ENCODE data around the gene FBLN1. TPM values are rescaled to one million over a fixed set of nuclear protein-coding genes. Genes with fewer than 3 reads are reported as not detected.

The FBLN1 gene
- total and polyA plus RNA-seq, 2 of the 8 experiments (the other 6 are each of a cell fraction or from before 2014, with no cell fraction given) = 159 to 168 TPM

- Histone ChIP-seq H3K27me3 (replicated peaks in 1 of 4; ENCODE audit: control insufficient read depth in 3 of 4, extremely low read depth in 1 of 4, insufficient read depth in 3 of 4, low read length in 3 of 4) (no peaks in the 10 kb centered on the region), H2BK120ac (replicated peaks; ENCODE audit: low read depth, low read length) (no peak overlapping the region), H3K4ac (replicated peaks; ENCODE audit: insufficient read length, low read depth, low read length) (no peak overlapping the region), H2AFZ (ENCODE audit: low read length) (no peak overlapping the region), H2BK5ac (ENCODE audit: low read depth, low read length) (no peak overlapping the region), H4K91ac (replicated peaks; ENCODE audit: insufficient read length, low read length) (no peak overlapping the region), H2BK12ac (ENCODE audit: low read depth, low read length) (no peak overlapping the region), H3K27ac (ENCODE audit: low read depth, low read length) (no peak overlapping the region), H4K5ac (ENCODE audit: insufficient read length, low read depth, low read length) (no peak overlapping the region), H3K4me2 (ENCODE audit: insufficient read depth in 1 of 2, low read depth in 2 of 2, low read length in 2 of 2) (no peak overlapping the region), H3K4me1 (replicated peaks in 1 of 4; ENCODE audit: control insufficient read depth in 3 of 4, insufficient read depth in 4 of 4, low read length in 3 of 4) (peaks cover 0 to 14% (median 7%) of the 10 kb centered on the region in 4 experiments; a peak in 5 of 7 replicates), H3K14ac (ENCODE audit: insufficient read length) (no peak overlapping the region), H3K9me3 (ENCODE audit: insufficient read depth in 2 of 2, low read depth in 1 of 2, low read length in 1 of 2) (no peaks in the 10 kb centered on the region), H3K36me3 (ENCODE audit: control insufficient read depth in 2 of 4, insufficient read depth in 4 of 4, low read length in 3 of 4) (no peaks in the 10 kb centered on the region), H3K56ac (replicated peaks; ENCODE audit: insufficient read length, low read depth, low read length) (no peak overlapping the region), H2AK5ac (ENCODE audit: low read depth, low read length) (no peak overlapping the region), H2BK15ac (ENCODE audit: low read length) (no peak overlapping the region), H3K9ac (replicated peaks in 1 of 4; ENCODE audit: extremely low read depth in 1 of 4, low read depth in 3 of 4, low read length in 3 of 4) (no peak overlapping the region), H4K20me1 (replicated peaks in 1 of 2; ENCODE audit: control insufficient read depth in 1 of 2, insufficient read depth in 2 of 2, low read length in 2 of 2) (no peaks in the 10 kb centered on the region), H3K79me2 (ENCODE audit: control insufficient read depth in 1 of 2, insufficient read depth in 2 of 2, low read length in 2 of 2) (no peaks in the 10 kb centered on the region), H3K18ac (ENCODE audit: extremely low read depth, low read length) (no peak overlapping the region), H2BK20ac (ENCODE audit: low read length) (no peak overlapping the region), H4K8ac (ENCODE audit: extremely low read depth, insufficient read depth, low read length) (no peak overlapping the region), H3K23me2 (ENCODE audit: low read depth, low read length) (peaks cover 2% of the 10 kb centered on the region; the same call in 1 of the 2 replicates), H3K23ac (ENCODE audit: insufficient read length) (no peak overlapping the region), H3K79me1 (ENCODE audit: low read depth, low read length) (no peaks in the 10 kb centered on the region; the same call in 1 of the 2 replicates), H3K4me3 (ENCODE audit: extremely low read depth in 1 of 4, insufficient read depth in 2 of 4, low read depth in 3 of 4, low read length in 4 of 4) (no peak overlapping the region)
- no peak for FAIRE-seq
- no peak for DNase-seq (ENCODE audit: low read depth in 1 of 2, low spot score in 2 of 2)
- TF ChIP-seq TCF12 (IDR thresholded peaks at IDR 0.05; ENCODE audit: low read depth, low read length) (no peak), RAD21 (IDR thresholded peaks at IDR 0.05 in 1 of 2, conservative IDR thresholded peaks at IDR 0.05 in 1 of 2; ENCODE audit: low read depth in 2 of 2, low read length in 2 of 2) (no peak), GABPA (IDR thresholded peaks at IDR 0.05; ENCODE audit: borderline replicate concordance, insufficient read depth, low read length) (no peak), PHF8 (conservative IDR thresholded peaks at IDR 0.05; ENCODE audit: low read depth, low read length) (no peak), CBX8 (IDR thresholded peaks at IDR 0.05; ENCODE audit: borderline replicate concordance, low read depth, low read length) (no peak), ATF3 (IDR thresholded peaks at IDR 0.05; ENCODE audit: insufficient read depth, low read depth, low read length) (no peak), JUND (IDR thresholded peaks at IDR 0.05; ENCODE audit: low read length) (no peak), SUZ12 (IDR thresholded peaks at IDR 0.05; ENCODE audit: low read length) (no peak), BRCA1 (IDR thresholded peaks at IDR 0.05; ENCODE audit: low read depth, low read length) (no peak), SP4 (IDR thresholded peaks at IDR 0.05; ENCODE audit: low read length) (no peak)
- ChIA-PET CTCF (ENCODE audit: partially characterized antibody) (no interaction called here), POLR2A (ENCODE audit: partially characterized antibody) (no interaction called here)
- 90 to 100% methylated on average over 1 to 10 of the region's 10 CpGs for WGBS, 2 experiments (ENCODE audit: extremely low coverage in 1 of 2, insufficient coverage in 1 of 2, insufficient read length in 1 of 2, insufficient replicate concordance in 2 of 2, low coverage in 1 of 2, low lambda C conversion rate in 2 of 2, missing lambda C conversion rate in 1 of 2)
Measured at GRCh38 chr22:45497351-45498145, 5.1 kb upstream of the FBLN1 start.

Measured in H1 (cell line).